ENCODE data around the gene ZNHIT3. TPM values are rescaled to one million over a fixed set of nuclear protein-coding genes. Genes with fewer than 3 reads are reported as not detected.

The ZNHIT3 gene
- total and polyA plus RNA-seq, 2 experiments from 2014 or later = 50.5 to 128 TPM

DNA sequence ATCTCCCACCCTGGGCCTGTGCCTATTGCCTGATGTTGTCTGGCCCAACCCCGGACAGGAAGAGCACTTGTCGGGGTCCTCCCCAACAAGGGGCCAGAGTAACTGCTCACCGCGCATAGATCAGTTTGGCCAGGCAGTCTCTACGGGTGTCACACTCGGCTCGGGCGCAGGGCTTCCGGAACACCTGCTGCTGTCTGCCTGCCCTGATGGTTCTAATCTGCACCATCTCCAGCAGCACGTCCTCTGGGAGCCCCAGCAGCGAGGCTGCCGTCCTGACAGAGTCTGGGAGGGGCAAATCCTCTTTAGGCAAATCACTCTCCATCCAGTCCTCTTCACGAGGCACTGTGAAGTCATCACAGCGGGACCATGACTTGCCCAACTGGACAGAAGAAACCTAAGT lies 24.2 kb downstream of the ZNHIT3 start:
- peaks cover 4% of the 10 kb centered on the region for H4K20me1 ChIP-seq (replicated peaks; ENCODE audit: insufficient read depth)
- Mint-ChIP-seq H3K27me3 (ENCODE audit: insufficient read depth, low read depth, poor library complexity) (peaks cover 11% of the 10 kb centered on the region), H3K9me3 (no peaks in the 10 kb centered on the region), H3K27ac (no peak overlapping the region), H3K4me1 (no peaks in the 10 kb centered on the region), H3K4me3 (no peak overlapping the region), H3K36me3 (ENCODE audit: low read depth) (peaks cover 94% of the 10 kb centered on the region)
- ATAC-seq = no peak
- no peaks in the 10 kb centered on the region for H3F3A ChIP-seq (replicated peaks; ENCODE audit: low read depth)
- H3K27me3 ChIP-seq (ENCODE audit: insufficient read depth) = no peaks in the 10 kb centered on the region
- no peak overlapping the region for H3K4me3 ChIP-seq
- no peaks in the 10 kb centered on the region for H3K79me2 ChIP-seq (replicated peaks; ENCODE audit: insufficient read depth)
- H3K4me1 ChIP-seq (ENCODE audit: insufficient read depth) = no peaks in the 10 kb centered on the region
- no peaks in the 10 kb centered on the region for H3K9me2 ChIP-seq (ENCODE audit: insufficient read depth)
- TF ChIP-seq NANOG (IDR thresholded peaks at IDR 0.05; ENCODE audit: borderline replicate concordance) = no peak
- no peak overlapping the region for H3K4me2 ChIP-seq
- no peak overlapping the region for H2AFZ ChIP-seq
- H3K27ac ChIP-seq (ENCODE audit: low read depth) = no peak overlapping the region
- no peak for DNase-seq (ENCODE audit: low spot score)
- H3K36me3 ChIP-seq (ENCODE audit: insufficient read depth) = peaks cover 7% of the 10 kb centered on the region; the same call in 1 of the 2 replicates

DNA sequence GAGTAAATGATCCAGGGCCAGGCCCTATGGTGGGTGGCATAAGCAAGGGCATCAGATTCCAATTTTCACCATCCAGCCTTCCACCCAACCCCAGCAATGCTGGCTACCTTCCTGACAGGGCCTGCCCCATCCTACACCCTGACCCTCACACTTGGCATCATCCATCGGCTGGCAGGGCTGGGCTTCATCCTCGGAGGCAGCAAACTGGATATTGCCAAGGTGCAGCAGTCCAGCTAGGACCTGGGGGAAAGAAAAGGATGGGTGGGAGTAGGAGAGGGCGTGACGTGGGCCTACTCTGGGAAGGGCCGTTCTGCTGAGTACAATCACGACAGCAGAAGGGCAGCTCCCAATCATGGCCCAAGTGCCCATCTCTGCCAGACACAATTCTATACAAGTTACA lies 24.7 kb downstream of the ZNHIT3 start:
- ATAC-seq = no peak
- H3K36me3 ChIP-seq (ENCODE audit: insufficient read depth) = peaks cover 6% of the 10 kb centered on the region; the same call in 1 of the 2 replicates
- H3K36me3 Mint-ChIP-seq (ENCODE audit: low read depth) = peaks cover 94% of the 10 kb centered on the region

DNA sequence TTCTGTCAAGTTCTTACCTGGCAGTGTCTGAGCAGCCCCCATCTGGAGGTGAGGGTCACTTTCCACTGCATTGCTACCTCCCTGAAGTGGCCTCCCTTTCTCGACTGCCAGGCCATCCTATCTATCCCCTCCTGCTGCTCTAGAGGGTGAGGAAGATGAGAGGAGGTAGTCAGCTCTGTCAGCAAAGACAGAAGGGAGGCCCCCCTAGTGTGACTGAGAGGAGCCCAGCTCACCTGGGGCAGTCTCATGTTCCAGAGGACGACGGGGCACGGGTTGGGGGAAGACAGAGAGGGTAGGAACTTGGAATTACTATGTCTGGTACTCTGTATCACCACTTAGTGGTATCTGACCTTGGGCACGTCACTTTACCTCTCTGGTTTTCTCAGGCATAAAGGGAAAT lies 26.2 kb downstream of the ZNHIT3 start:
- no peak for ATAC-seq
- no peak for DNase-seq (ENCODE audit: low spot score)
- H3K36me3 ChIP-seq (ENCODE audit: insufficient read depth) = peaks cover 16% of the 10 kb centered on the region
- no peak overlapping the region for H3K4me2 ChIP-seq
- no peaks in the 10 kb centered on the region for H3K4me1 Mint-ChIP-seq
- H3K27me3 Mint-ChIP-seq (ENCODE audit: insufficient read depth, low read depth, poor library complexity) = peaks cover 9% of the 10 kb centered on the region
- H3K9me3 Mint-ChIP-seq = no peaks in the 10 kb centered on the region
- H4K20me1 ChIP-seq (replicated peaks; ENCODE audit: insufficient read depth) = peaks cover 4% of the 10 kb centered on the region
- H2AFZ ChIP-seq = no peak overlapping the region
- no peak overlapping the region for H3K4me3 Mint-ChIP-seq
- no peak overlapping the region for H3K27ac ChIP-seq (ENCODE audit: low read depth)
- H3K79me2 ChIP-seq (replicated peaks; ENCODE audit: insufficient read depth) = no peaks in the 10 kb centered on the region
- TF ChIP-seq, protein P1, sequence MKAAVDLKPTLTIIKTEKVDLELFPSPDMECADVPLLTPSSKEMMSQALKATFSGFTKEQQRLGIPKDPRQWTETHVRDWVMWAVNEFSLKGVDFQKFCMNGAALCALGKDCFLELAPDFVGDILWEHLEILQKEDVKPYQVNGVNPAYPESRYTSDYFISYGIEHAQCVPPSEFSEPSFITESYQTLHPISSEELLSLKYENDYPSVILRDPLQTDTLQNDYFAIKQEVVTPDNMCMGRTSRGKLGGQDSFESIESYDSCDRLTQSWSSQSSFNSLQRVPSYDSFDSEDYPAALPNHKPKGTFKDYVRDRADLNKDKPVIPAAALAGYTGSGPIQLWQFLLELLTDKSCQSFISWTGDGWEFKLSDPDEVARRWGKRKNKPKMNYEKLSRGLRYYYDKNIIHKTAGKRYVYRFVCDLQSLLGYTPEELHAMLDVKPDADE (IDR thresholded peaks at IDR 0.05) = no peak
- TF ChIP-seq, protein P2, sequence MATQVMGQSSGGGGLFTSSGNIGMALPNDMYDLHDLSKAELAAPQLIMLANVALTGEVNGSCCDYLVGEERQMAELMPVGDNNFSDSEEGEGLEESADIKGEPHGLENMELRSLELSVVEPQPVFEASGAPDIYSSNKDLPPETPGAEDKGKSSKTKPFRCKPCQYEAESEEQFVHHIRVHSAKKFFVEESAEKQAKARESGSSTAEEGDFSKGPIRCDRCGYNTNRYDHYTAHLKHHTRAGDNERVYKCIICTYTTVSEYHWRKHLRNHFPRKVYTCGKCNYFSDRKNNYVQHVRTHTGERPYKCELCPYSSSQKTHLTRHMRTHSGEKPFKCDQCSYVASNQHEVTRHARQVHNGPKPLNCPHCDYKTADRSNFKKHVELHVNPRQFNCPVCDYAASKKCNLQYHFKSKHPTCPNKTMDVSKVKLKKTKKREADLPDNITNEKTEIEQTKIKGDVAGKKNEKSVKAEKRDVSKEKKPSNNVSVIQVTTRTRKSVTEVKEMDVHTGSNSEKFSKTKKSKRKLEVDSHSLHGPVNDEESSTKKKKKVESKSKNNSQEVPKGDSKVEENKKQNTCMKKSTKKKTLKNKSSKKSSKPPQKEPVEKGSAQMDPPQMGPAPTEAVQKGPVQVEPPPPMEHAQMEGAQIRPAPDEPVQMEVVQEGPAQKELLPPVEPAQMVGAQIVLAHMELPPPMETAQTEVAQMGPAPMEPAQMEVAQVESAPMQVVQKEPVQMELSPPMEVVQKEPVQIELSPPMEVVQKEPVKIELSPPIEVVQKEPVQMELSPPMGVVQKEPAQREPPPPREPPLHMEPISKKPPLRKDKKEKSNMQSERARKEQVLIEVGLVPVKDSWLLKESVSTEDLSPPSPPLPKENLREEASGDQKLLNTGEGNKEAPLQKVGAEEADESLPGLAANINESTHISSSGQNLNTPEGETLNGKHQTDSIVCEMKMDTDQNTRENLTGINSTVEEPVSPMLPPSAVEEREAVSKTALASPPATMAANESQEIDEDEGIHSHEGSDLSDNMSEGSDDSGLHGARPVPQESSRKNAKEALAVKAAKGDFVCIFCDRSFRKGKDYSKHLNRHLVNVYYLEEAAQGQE (IDR thresholded peaks at IDR 0.05; ENCODE audit: unreplicated experiment) = no peak
- H3K4me3 ChIP-seq = no peak overlapping the region
- no peaks in the 10 kb centered on the region for H3F3A ChIP-seq (replicated peaks; ENCODE audit: low read depth)
- no peaks in the 10 kb centered on the region for H3K27me3 ChIP-seq (ENCODE audit: insufficient read depth)
- H3K4me1 ChIP-seq (ENCODE audit: insufficient read depth) = no peaks in the 10 kb centered on the region
- no peak overlapping the region for H3K27ac Mint-ChIP-seq
- H3K9me2 ChIP-seq (ENCODE audit: insufficient read depth) = no peaks in the 10 kb centered on the region
- peaks cover 93% of the 10 kb centered on the region for H3K36me3 Mint-ChIP-seq (ENCODE audit: low read depth)

More for the DNA sequence above, 24.7 kb downstream of the ZNHIT3 start:
- Mint-ChIP-seq H3K4me1 (no peaks in the 10 kb centered on the region), H3K27me3 (ENCODE audit: insufficient read depth, low read depth, poor library complexity) (peaks cover 9% of the 10 kb centered on the region), H3K27ac (no peak overlapping the region), H3K4me3 (no peak overlapping the region), H3K9me3 (no peaks in the 10 kb centered on the region)
- no peaks in the 10 kb centered on the region for H3K4me1 ChIP-seq (ENCODE audit: insufficient read depth)
- no peak overlapping the region for H3K4me2 ChIP-seq
- no peak overlapping the region for H3K4me3 ChIP-seq
- H3K27ac ChIP-seq (ENCODE audit: low read depth) = no peak overlapping the region
- H3K9me2 ChIP-seq (ENCODE audit: insufficient read depth) = no peaks in the 10 kb centered on the region
- H3F3A ChIP-seq (replicated peaks; ENCODE audit: low read depth) = no peaks in the 10 kb centered on the region
- H2AFZ ChIP-seq = no peak overlapping the region
- H3K27me3 ChIP-seq (ENCODE audit: insufficient read depth) = no peaks in the 10 kb centered on the region
- no peak for DNase-seq (ENCODE audit: low spot score)
- H4K20me1 ChIP-seq (replicated peaks; ENCODE audit: insufficient read depth) = peaks cover 4% of the 10 kb centered on the region
- no peaks in the 10 kb centered on the region for H3K79me2 ChIP-seq (replicated peaks; ENCODE audit: insufficient read depth)
- TF ChIP-seq, protein P3, sequence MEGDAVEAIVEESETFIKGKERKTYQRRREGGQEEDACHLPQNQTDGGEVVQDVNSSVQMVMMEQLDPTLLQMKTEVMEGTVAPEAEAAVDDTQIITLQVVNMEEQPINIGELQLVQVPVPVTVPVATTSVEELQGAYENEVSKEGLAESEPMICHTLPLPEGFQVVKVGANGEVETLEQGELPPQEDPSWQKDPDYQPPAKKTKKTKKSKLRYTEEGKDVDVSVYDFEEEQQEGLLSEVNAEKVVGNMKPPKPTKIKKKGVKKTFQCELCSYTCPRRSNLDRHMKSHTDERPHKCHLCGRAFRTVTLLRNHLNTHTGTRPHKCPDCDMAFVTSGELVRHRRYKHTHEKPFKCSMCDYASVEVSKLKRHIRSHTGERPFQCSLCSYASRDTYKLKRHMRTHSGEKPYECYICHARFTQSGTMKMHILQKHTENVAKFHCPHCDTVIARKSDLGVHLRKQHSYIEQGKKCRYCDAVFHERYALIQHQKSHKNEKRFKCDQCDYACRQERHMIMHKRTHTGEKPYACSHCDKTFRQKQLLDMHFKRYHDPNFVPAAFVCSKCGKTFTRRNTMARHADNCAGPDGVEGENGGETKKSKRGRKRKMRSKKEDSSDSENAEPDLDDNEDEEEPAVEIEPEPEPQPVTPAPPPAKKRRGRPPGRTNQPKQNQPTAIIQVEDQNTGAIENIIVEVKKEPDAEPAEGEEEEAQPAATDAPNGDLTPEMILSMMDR (conservative IDR thresholded peaks at IDR 0.05; ENCODE audit: low read depth in 2 of 2) = no peak
- TF ChIP-seq ZNF331 (CRISPR knock-in tag; IDR thresholded peaks at IDR 0.05; ENCODE audit: low read depth) (no peak), EZH2 (IDR thresholded peaks at IDR 0.05; ENCODE audit: low read depth, unreplicated experiment) (no peak), ZNF114 (CRISPR knock-in tag; IDR thresholded peaks at IDR 0.05) (no peak)
